ENCODE results near the gene SAC3D1.

The SAC3D1 gene

GRCh38 chr11:65026810-65027209 lies 14.2 kb upstream of the SAC3D1 start:
- no peak for DNase-seq (ENCODE audit: low spot score)

- DNase-seq (ENCODE audit: low spot score), result peak; percentile 94
These were observed 13.6 kb upstream of the SAC3D1 start, which contains the start of gene SNX15 for GRCh38 chr11:65027213-65028067. SNX15 (plus strand) TSS chr11:65027439; CDS start chr11:65027538, 99 bp downstream.

GRCh38 chr11:65032216-65032615 lies 8.8 kb upstream of the SAC3D1 start:
- no peak for DNase-seq (ENCODE audit: low spot score)

- no peak for DNase-seq (ENCODE audit: low spot score)
These were observed 6.6 kb upstream of the SAC3D1 start for GRCh38 chr11:65034423-65034822.

GRCh38 chr11:65035579-65035978 lies 5.4 kb upstream of the SAC3D1 start:
- no peak for DNase-seq (ENCODE audit: low spot score)

- DNase-seq (ENCODE audit: low spot score), result no peak
These were observed 4.1 kb upstream of the SAC3D1 start for GRCh38 chr11:65036931-65037330.

GRCh38 chr11:65040520-65040846 lies 527 bp upstream of the SAC3D1 start:
- no peak for DNase-seq (ENCODE audit: low spot score)

GRCh38 chr11:65042891-65043290 lies 1.9 kb downstream of the SAC3D1 start:
- DNase-seq (ENCODE audit: low spot score), result no peak

GRCh38 chr11:65043881-65044501 lies 3.0 kb downstream of the SAC3D1 start:
- no peak for DNase-seq (ENCODE audit: low spot score)

GRCh38 chr11:65045061-65045460 lies 4.1 kb downstream of the SAC3D1 start:
- DNase-seq (ENCODE audit: low spot score), result no peak

- DNase-seq (ENCODE audit: low spot score), result no peak
These were observed 4.7 kb downstream of the SAC3D1 start for GRCh38 chr11:65045728-65046127.

GRCh38 chr11:65047581-65048422 lies 6.8 kb downstream of the SAC3D1 start:
- DNase-seq (ENCODE audit: low spot score), result peak; percentile 12

GRCh38 chr11:65051398-65051858 lies 10.4 kb downstream of the SAC3D1 start:
- no peak for DNase-seq (ENCODE audit: low spot score)

- peak; percentile 11 for DNase-seq (ENCODE audit: low spot score)
These were observed 13.0 kb downstream of the SAC3D1 start for GRCh38 chr11:65053827-65054508.

GRCh38 chr11:65055538-65055937 lies 14.5 kb downstream of the SAC3D1 start:
- DNase-seq (ENCODE audit: low spot score), result no peak

GRCh38 chr11:65056999-65057398 lies 16.0 kb downstream of the SAC3D1 start:
- no peak for DNase-seq (ENCODE audit: low spot score)

GRCh38 chr11:65057526-65057925 lies 16.5 kb downstream of the SAC3D1 start:
- no peak for DNase-seq (ENCODE audit: low spot score)

- no peak for DNase-seq (ENCODE audit: low spot score)
These were observed 17.0 kb downstream of the SAC3D1 start for GRCh38 chr11:65058012-65058411.

GRCh38 chr11:65058419-65059054 lies 17.5 kb downstream of the SAC3D1 start, which contains the start of gene NAALADL1:
NAALADL1 (minus strand) TSS chr11:65058553; CDS start chr11:65058521, 32 bp downstream.
- no peak for DNase-seq (ENCODE audit: low spot score)

GRCh38 chr11:65059523-65059922 lies 18.5 kb downstream of the SAC3D1 start:
- no peak for DNase-seq (ENCODE audit: low spot score)
